ENCODE data around the gene NPLOC4.

DNA sequence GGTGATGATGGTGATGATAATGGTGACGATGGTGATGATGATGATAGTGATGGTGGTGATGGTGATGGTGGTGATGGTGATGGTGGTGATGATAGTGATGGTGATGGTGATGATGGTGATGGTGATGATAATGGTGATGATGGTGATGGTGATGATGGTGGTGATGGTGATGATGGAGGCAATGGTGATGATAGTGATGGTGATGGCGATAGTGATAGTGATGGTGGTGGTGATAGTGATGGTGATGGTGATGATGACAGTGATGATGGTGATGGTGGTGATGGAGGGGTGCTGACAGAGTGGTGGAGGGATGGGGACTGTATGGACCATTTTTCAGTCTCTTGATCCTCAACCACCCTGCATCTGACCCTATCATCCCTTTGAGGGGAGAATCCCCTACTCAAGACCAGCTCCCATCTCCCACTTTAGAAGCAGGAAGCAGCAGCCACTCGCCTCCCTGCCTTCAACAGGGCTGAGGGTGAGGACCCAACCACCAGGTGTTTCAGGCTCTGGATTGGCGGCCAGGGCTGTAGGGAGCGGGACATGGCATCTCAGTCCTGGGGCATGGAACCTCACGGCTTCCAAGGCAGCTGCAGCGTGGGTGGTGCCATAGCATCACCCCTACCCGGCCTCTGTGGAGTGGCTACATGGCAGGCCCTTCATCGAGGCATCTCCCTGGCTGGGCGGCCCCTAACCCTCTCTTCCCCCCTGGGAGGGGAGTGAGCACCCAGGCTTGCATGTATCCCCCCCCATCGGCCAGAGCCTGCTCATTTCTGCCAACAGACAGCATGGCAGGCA lies 104.2 kb downstream of the NPLOC4 start:
- TF ChIP-seq, protein P1, sequence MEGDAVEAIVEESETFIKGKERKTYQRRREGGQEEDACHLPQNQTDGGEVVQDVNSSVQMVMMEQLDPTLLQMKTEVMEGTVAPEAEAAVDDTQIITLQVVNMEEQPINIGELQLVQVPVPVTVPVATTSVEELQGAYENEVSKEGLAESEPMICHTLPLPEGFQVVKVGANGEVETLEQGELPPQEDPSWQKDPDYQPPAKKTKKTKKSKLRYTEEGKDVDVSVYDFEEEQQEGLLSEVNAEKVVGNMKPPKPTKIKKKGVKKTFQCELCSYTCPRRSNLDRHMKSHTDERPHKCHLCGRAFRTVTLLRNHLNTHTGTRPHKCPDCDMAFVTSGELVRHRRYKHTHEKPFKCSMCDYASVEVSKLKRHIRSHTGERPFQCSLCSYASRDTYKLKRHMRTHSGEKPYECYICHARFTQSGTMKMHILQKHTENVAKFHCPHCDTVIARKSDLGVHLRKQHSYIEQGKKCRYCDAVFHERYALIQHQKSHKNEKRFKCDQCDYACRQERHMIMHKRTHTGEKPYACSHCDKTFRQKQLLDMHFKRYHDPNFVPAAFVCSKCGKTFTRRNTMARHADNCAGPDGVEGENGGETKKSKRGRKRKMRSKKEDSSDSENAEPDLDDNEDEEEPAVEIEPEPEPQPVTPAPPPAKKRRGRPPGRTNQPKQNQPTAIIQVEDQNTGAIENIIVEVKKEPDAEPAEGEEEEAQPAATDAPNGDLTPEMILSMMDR (IDR thresholded peaks at IDR 0.05; ENCODE audit: borderline replicate concordance, extremely low read depth, low read length, poor library complexity, severe bottlenecking), result no peak
- no peak for TF ChIP-seq EZH2 (IDR thresholded peaks at IDR 0.05; ENCODE audit: borderline replicate concordance, low read depth, low read length, severe bottlenecking)

All from DND-41 (cell line).